GM12891 (cell line): ENCODE results near the gene KAZN.

Experiments used
- POLR2A ChIP-seq: IDR thresholded peaks from 2 replicates; pipeline ENCODE4 v1.6.1; 2011; ENCODE audit warnings: low read depth, low read length, control low read depth
- POLR2AphosphoS5 ChIP-seq: IDR thresholded peaks from 2 replicates; pipeline ENCODE4 v1.6.1; 2011; ENCODE audit warnings: low read depth, low read length, control low read depth
- SPI1 ChIP-seq: IDR thresholded peaks from 2 replicates; pipeline ENCODE4 v1.6.1; 2011; ENCODE audit warnings: low read depth, low read length, control low read depth
- TAF1 ChIP-seq: IDR thresholded peaks from 2 replicates; pipeline ENCODE4 v1.6.1; 2011; ENCODE audit warnings: low read depth, low read length, control low read depth

GRCh38 chr1:14603645-14604044, 5.2 kb downstream of the KAZN start:
- TF ChIP-seq POLR2A (no peak), POLR2AphosphoS5 (no peak), TAF1 (no peak), SPI1 (no peak)
